WTC11 (cell line): ENCODE data around the gene NEURL2. TPM values are rescaled to one million over a fixed set of nuclear protein-coding genes. Genes with fewer than 3 reads are reported as not detected.

Source experiments
- ATAC-seq: fragments of 200-7000 bp; cut with Tn5 transposase; 2 replicates; pipeline ENCODE4 v1.10.0; 2021; ENCODE audit warnings: mild to moderate bottlenecking, moderate library complexity
- CTCF ChIA-PET: fragments of 300-600 bp; sonication (Branson Sonifier 250); formaldehyde crosslinking; loops from one replicate; lab custom pipeline; 2021; ENCODE audit warnings: antibody characterized with exemption; lab: Charles Lee
- POLR2A ChIA-PET: fragments of 350-600 bp; sonication (Branson Sonifier 250); formaldehyde crosslinking; loops from one replicate; lab custom pipeline; 2021; ENCODE audit warnings: antibody characterized with exemption; lab: Charles Lee
- DNase-seq: peaks from one replicate; pipeline ENCODE4 v3.0.0; 2021; ENCODE audit warnings: low spot score
- H3K27ac Mint-ChIP-seq: 2 replicates; pipeline ENCODE4 v1.8.0; 2021; ENCODE audit warnings: mixed read lengths
- H3K27me3 Mint-ChIP-seq: 2 replicates; pipeline ENCODE4 v1.8.0; 2021; ENCODE audit warnings: low read depth, mild to moderate bottlenecking, moderate library complexity, mixed read lengths
- H3K36me3 Mint-ChIP-seq: 2 replicates; pipeline ENCODE4 v1.8.0; 2021; ENCODE audit warnings: mixed read lengths
- H3K4me1 Mint-ChIP-seq: 2 replicates; pipeline ENCODE4 v1.8.0; 2022; ENCODE audit warnings: mixed read lengths
- H3K4me3 Mint-ChIP-seq: 2 replicates; pipeline ENCODE4 v1.8.0; 2021; ENCODE audit warnings: mild to moderate bottlenecking, moderate library complexity, mixed read lengths
- H3K9me3 Mint-ChIP-seq: 2 replicates; pipeline ENCODE4 v1.8.0; 2021; ENCODE audit warnings: mixed read lengths
- ATF1 ChIP-seq: sonication (generic); formaldehyde crosslinking; IDR thresholded peaks from 2 replicates; pipeline ENCODE4 v1.8.1; 2023; ENCODE audit warnings: mild to moderate bottlenecking, moderate library complexity, missing genetic modification reagents
- JUN ChIP-seq: sonication (generic); formaldehyde crosslinking; IDR thresholded peaks from 2 replicates; pipeline ENCODE4 v1.8.0; 2023; ENCODE audit warnings: mild to moderate bottlenecking, missing genetic modification reagents
- NFE2L1 ChIP-seq: sonication (generic); formaldehyde crosslinking; IDR thresholded peaks from 2 replicates; pipeline ENCODE4 v1.8.1; 2023; ENCODE audit warnings: missing genetic modification reagents
- NR3C1 ChIP-seq: sonication (generic); formaldehyde crosslinking; conservative IDR thresholded peaks from 2 replicates; pipeline ENCODE4 v1.8.1; 2023; ENCODE audit warnings: low read depth, mild to moderate bottlenecking, missing genetic modification reagents
- PRRX2 ChIP-seq: fragments of 250-450 bp; sonication (Bioruptor Pico); IDR thresholded peaks from 2 replicates; pipeline ENCODE4 v1.8.0; 2021; ENCODE audit warnings: mild to moderate bottlenecking
- TEAD4 ChIP-seq: sonication (generic); formaldehyde crosslinking; IDR thresholded peaks from 2 replicates; pipeline ENCODE4 v1.8.0; 2022; ENCODE audit warnings: mild to moderate bottlenecking, missing genetic modification reagents
- ZNF416 ChIP-seq: fragments of 250-450 bp; sonication (Bioruptor Pico); IDR thresholded peaks from 2 replicates; pipeline ENCODE4 v1.9.0; 2021; ENCODE audit warnings: mild to moderate bottlenecking, inconsistent platforms
- total RNA-seq: library from RNA; stranded (reverse); gene quantifications from 3 replicates; pipeline ENCODE4 v1.2.3, GENCODE V29; 2021
- TF ChIP-seq, protein P1 (sequence below): sonication (generic); formaldehyde crosslinking; conservative IDR thresholded peaks from 2 replicates; pipeline ENCODE4 v1.8.1; 2023; ENCODE audit warnings: mild to moderate bottlenecking, low read depth, missing genetic modification reagents, moderate library complexity
- TF ChIP-seq, protein P2 (sequence below): sonication (generic); formaldehyde crosslinking; IDR thresholded peaks from 2 replicates; pipeline ENCODE4 v1.8.0; 2022; ENCODE audit warnings: mild to moderate bottlenecking, missing genetic modification reagents
- TF ChIP-seq, protein P3 (sequence below): sonication (generic); formaldehyde crosslinking; IDR thresholded peaks from 2 replicates; pipeline ENCODE4 v1.8.0; 2023; ENCODE audit warnings: missing genetic modification reagents, mild to moderate bottlenecking, borderline replicate concordance
- TF ChIP-seq, protein P4 (sequence below): sonication (generic); formaldehyde crosslinking; IDR thresholded peaks from 2 replicates; pipeline ENCODE4 v1.8.1; 2023; ENCODE audit warnings: mild to moderate bottlenecking, missing genetic modification reagents, borderline replicate concordance
- TF ChIP-seq, protein P5 (sequence below): fragments of 250-450 bp; sonication (Bioruptor Pico); conservative IDR thresholded peaks from 2 replicates; pipeline ENCODE4 v1.9.0; 2021; ENCODE audit warnings: mild to moderate bottlenecking

NEURL2 gene
- total RNA-seq, 1 experiment from 2014 or later, result 6.6 TPM

DNA sequence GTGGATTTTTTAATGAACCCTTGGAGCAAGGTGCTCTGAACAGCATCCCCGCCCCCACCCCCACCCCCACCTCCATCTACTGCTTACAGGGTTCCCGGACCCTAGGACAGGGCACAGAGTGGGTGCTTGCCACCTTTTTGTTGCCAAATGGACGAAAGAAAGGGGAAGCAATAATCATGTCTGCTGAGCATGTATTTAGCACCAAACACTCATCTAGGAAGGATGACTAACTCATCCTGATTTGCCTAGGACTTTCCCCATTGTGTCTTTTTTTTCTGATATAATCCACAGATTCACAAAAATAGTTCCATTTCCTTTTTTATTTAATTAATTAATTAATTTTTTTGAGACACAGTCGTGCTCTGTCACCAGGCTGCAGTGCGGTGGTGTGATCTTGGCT, 22.1 kb upstream of the NEURL2 start:
- H3K27me3 Mint-ChIP-seq, result 0 out of 2 replicates have a peak, but pooled peaks cover 3% of the 10 kb centered on the region
- no peaks in the 10 kb centered on the region for H3K9me3 Mint-ChIP-seq
- no peak for ATAC-seq
- POLR2A ChIA-PET, result no interaction called here
- peak overlapping the region; percentile 25; the same call in 1 of the 2 replicates for H3K4me3 Mint-ChIP-seq
- CTCF ChIA-PET, result no interaction called here
- TF ChIP-seq, protein P1, sequence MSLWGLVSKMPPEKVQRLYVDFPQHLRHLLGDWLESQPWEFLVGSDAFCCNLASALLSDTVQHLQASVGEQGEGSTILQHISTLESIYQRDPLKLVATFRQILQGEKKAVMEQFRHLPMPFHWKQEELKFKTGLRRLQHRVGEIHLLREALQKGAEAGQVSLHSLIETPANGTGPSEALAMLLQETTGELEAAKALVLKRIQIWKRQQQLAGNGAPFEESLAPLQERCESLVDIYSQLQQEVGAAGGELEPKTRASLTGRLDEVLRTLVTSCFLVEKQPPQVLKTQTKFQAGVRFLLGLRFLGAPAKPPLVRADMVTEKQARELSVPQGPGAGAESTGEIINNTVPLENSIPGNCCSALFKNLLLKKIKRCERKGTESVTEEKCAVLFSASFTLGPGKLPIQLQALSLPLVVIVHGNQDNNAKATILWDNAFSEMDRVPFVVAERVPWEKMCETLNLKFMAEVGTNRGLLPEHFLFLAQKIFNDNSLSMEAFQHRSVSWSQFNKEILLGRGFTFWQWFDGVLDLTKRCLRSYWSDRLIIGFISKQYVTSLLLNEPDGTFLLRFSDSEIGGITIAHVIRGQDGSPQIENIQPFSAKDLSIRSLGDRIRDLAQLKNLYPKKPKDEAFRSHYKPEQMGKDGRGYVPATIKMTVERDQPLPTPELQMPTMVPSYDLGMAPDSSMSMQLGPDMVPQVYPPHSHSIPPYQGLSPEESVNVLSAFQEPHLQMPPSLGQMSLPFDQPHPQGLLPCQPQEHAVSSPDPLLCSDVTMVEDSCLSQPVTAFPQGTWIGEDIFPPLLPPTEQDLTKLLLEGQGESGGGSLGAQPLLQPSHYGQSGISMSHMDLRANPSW (CRISPR knock-in tag), result no peak
- TF ChIP-seq, protein P2, sequence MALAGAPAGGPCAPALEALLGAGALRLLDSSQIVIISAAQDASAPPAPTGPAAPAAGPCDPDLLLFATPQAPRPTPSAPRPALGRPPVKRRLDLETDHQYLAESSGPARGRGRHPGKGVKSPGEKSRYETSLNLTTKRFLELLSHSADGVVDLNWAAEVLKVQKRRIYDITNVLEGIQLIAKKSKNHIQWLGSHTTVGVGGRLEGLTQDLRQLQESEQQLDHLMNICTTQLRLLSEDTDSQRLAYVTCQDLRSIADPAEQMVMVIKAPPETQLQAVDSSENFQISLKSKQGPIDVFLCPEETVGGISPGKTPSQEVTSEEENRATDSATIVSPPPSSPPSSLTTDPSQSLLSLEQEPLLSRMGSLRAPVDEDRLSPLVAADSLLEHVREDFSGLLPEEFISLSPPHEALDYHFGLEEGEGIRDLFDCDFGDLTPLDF (CRISPR knock-in tag), result no peak
- TF ChIP-seq NR3C1 (no peak), NFE2L1 (CRISPR knock-in tag) (no peak)
- no peak overlapping the region for H3K27ac Mint-ChIP-seq
- peaks cover 14% of the 10 kb centered on the region for H3K36me3 Mint-ChIP-seq
- H3K4me1 Mint-ChIP-seq, result peaks cover 14% of the 10 kb centered on the region
- DNase-seq, result no peak

DNA sequence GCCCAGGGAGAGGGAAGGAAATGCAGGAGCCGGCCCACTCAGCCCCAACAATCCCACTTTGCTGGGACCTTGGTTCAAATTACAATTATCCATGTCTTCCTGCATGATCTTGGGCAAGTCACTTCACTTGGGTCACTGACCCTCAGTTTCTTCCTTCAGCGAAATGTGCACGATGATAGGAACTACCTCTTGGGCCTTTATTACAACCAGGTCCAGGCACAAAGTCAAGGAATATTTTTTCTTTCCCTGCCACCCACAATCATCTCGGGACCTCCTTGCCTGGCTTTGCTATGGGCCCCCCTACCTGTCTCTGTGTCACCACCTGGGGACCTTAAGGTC, 21.3 kb upstream of the NEURL2 start:
- CTCF ChIA-PET, result interaction anchor here (1.1 to 2.7 kb wide), 4 partner anchors 21 to 57 kb away, joined by 4 to 13 read pairs (median 8); partner anchors contain the start of gene NEURL2
- TF ChIP-seq, protein P3, sequence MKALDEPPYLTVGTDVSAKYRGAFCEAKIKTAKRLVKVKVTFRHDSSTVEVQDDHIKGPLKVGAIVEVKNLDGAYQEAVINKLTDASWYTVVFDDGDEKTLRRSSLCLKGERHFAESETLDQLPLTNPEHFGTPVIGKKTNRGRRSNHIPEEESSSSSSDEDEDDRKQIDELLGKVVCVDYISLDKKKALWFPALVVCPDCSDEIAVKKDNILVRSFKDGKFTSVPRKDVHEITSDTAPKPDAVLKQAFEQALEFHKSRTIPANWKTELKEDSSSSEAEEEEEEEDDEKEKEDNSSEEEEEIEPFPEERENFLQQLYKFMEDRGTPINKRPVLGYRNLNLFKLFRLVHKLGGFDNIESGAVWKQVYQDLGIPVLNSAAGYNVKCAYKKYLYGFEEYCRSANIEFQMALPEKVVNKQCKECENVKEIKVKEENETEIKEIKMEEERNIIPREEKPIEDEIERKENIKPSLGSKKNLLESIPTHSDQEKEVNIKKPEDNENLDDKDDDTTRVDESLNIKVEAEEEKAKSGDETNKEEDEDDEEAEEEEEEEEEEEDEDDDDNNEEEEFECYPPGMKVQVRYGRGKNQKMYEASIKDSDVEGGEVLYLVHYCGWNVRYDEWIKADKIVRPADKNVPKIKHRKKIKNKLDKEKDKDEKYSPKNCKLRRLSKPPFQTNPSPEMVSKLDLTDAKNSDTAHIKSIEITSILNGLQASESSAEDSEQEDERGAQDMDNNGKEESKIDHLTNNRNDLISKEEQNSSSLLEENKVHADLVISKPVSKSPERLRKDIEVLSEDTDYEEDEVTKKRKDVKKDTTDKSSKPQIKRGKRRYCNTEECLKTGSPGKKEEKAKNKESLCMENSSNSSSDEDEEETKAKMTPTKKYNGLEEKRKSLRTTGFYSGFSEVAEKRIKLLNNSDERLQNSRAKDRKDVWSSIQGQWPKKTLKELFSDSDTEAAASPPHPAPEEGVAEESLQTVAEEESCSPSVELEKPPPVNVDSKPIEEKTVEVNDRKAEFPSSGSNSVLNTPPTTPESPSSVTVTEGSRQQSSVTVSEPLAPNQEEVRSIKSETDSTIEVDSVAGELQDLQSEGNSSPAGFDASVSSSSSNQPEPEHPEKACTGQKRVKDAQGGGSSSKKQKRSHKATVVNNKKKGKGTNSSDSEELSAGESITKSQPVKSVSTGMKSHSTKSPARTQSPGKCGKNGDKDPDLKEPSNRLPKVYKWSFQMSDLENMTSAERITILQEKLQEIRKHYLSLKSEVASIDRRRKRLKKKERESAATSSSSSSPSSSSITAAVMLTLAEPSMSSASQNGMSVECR (CRISPR knock-in tag), result no peak
- no peak for TF ChIP-seq ZNF416 (CRISPR knock-in tag)
- TF ChIP-seq PRRX2, result no peak
- TF ChIP-seq ATF1 (CRISPR knock-in tag), result no peak
- ATAC-seq (no peak), DNase-seq (no peak)
- Mint-ChIP-seq H3K27ac (no peak overlapping the region), H3K27me3 (0 out of 2 replicates have a peak, but pooled peaks cover 3% of the 10 kb centered on the region), H3K36me3 (peaks cover 22% of the 10 kb centered on the region), H3K4me1 (peaks cover 14% of the 10 kb centered on the region), H3K4me3 (peak overlapping the region; percentile 85), H3K9me3 (no peaks in the 10 kb centered on the region)
- POLR2A ChIA-PET, result interaction anchor here (0.6 to 3.1 kb wide), 5 partner anchors 22 to 1275 kb away, joined by 3 to 43 read pairs (median 4); partner anchors contain the start of genes CTSA, NEURL2 and PCIF1

DNA sequence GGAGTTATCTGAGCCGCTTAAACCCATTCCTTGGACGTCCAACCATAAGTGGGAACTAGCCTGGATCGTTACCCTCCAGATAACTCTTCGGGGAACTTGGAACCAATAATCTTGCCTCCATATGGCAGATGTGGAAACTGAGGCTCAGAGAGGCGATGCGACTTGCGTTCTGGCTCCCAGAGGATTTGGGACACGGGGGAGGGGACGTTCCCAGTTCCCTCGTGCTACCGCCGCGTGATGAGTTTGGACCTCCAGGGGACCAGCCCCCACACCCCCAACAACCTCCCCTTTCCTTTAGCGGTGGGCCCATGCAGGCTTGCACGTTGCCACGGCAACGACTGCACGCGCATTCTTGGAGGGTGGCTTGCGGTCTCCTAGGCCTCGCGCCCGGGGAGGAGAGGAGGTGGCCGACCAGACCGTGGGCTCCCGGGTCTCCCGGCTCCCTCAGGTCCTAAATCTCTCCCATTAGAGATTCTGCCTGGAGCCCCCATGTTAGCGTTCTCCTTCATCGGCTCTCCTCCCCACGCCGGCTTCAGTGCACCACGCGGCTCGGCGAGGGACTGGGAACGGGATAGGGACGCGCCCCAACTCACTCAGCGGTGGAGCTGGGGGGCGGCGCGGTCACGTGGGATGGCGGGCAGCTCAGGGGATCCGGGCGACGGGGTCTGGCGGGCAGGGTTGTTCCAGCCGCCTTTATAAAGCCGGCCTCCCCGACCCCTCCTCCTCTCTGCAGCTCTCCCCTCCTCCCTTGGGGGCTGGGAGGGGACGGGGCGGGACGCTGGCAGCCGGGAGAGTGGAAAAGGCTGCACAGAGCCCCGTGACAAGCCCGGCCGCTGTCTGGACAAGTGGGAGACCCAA, 20.7 kb upstream of the NEURL2 start, which contains the start of gene PLTP:
Gene PLTP, minus strand, starts transcription at position 670 of the 858 bp plus-strand sequence. CDS start 703 bp downstream, outside the sequence.
- Mint-ChIP-seq H3K4me3 (peak within 1 kb of the TSS; percentile 85), H3K4me1 (peaks cover 14% of the 10 kb centered on the region), H3K27me3 (0 out of 2 replicates have a peak, but pooled peaks cover 3% of the 10 kb centered on the region), H3K9me3 (no peaks in the 10 kb centered on the region), H3K36me3 (peaks cover 25% of the 10 kb centered on the region), H3K27ac (peak within 1 kb of the TSS; percentile 87)
- peak; percentile 75 for DNase-seq
- ChIA-PET CTCF (interaction anchor here (0.6 to 2.7 kb wide), 6 partner anchors 21 to 188 kb away, joined by 3 to 13 read pairs (median 4); partner anchors contain the start of gene NEURL2), POLR2A (interaction anchor here (0.6 to 3.1 kb wide), 9 partner anchors 21 to 1276 kb away, joined by 3 to 43 read pairs (median 3); partner anchors contain the start of genes CTSA, NEURL2, PCIF1 and ZSWIM1)
- ATAC-seq, result peak; percentile 41
- TF ChIP-seq, protein P2 (CRISPR knock-in tag), result 0 out of 2 replicates have a peak, but pooled peaks have one; percentile 29
- TF ChIP-seq JUN (CRISPR knock-in tag) (no peak), TEAD4 (CRISPR knock-in tag) (no peak)
- TF ChIP-seq, protein P4, sequence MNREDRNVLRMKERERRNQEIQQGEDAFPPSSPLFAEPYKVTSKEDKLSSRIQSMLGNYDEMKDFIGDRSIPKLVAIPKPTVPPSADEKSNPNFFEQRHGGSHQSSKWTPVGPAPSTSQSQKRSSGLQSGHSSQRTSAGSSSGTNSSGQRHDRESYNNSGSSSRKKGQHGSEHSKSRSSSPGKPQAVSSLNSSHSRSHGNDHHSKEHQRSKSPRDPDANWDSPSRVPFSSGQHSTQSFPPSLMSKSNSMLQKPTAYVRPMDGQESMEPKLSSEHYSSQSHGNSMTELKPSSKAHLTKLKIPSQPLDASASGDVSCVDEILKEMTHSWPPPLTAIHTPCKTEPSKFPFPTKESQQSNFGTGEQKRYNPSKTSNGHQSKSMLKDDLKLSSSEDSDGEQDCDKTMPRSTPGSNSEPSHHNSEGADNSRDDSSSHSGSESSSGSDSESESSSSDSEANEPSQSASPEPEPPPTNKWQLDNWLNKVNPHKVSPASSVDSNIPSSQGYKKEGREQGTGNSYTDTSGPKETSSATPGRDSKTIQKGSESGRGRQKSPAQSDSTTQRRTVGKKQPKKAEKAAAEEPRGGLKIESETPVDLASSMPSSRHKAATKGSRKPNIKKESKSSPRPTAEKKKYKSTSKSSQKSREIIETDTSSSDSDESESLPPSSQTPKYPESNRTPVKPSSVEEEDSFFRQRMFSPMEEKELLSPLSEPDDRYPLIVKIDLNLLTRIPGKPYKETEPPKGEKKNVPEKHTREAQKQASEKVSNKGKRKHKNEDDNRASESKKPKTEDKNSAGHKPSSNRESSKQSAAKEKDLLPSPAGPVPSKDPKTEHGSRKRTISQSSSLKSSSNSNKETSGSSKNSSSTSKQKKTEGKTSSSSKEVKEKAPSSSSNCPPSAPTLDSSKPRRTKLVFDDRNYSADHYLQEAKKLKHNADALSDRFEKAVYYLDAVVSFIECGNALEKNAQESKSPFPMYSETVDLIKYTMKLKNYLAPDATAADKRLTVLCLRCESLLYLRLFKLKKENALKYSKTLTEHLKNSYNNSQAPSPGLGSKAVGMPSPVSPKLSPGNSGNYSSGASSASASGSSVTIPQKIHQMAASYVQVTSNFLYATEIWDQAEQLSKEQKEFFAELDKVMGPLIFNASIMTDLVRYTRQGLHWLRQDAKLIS, result no peak; the same call in 1 of the 2 replicates
- TF ChIP-seq, protein P5, sequence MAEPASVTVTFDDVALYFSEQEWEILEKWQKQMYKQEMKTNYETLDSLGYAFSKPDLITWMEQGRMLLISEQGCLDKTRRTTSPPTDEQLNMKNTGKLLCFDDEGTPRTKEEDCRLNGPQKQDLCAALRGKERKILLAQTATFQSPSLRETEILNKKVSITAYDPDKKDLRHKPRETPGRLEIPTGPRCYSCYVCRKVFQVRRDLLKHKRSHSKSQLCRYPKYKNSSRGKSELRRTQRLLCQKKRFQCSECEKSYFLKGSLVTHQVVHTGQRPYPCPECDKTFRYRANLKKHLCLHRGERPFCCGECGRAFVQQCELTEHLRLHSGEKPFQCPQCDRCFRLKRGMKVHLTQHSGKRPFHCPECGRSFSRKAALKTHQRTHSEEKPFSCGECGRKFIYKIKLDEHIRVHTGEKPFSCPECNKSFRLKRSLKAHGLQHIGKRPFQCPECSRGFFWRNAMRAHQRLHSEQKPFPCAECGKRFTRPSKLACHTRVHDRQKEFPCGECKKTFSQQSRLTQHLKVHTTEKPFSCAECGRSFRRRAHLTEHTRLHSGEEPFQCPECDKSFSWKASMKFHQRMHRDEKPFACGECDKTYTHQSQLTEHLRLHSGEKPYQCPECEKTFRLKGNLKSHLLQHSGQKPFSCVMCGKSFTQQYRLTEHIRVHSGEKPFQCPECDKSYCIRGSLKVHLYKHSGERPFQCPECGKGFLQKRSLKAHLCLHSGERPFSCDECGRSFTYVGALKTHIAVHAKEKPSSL, result no peak
